ENCODE data around the gene AGMO.

GRCh38 chr7:15446280-15446679, 115.5 kb downstream of the AGMO start:
- TF ChIP-seq CTCF (IDR thresholded peaks at IDR 0.05), result no peak
- no peak for TF ChIP-seq TCF7L2 (IDR thresholded peaks at IDR 0.05; ENCODE audit: low read depth, low read length)
- TF ChIP-seq POLR2AphosphoS5 (IDR thresholded peaks at IDR 0.05; ENCODE audit: low read depth, low read length), result no peak
- TF ChIP-seq REST (IDR thresholded peaks at IDR 0.05; ENCODE audit: insufficient read depth in 1 of 2, low read depth in 2 of 2, low read length in 1 of 2), result no peak

Data from Panc1 (cell line).